Keratinocyte (primary cell): ENCODE measurements around the gene BBX. TPM values are rescaled to one million over a fixed set of nuclear protein-coding genes. Genes with fewer than 3 reads are reported as not detected.

Experiments
- DNase-seq: peaks from one replicate; pipeline ENCODE4 v3.0.0-alpha.2; 2011; ENCODE audit warnings: low read depth, missing footprints, low spot score
- FAIRE-seq: peaks from 2 replicates; lab custom pipeline; 2011; peaks lifted over from hg19 to GRCh38; lab: Jason Lieb, UNC
- H2AFZ ChIP-seq: 2 replicates; pipeline ENCODE4 v1.6.0; 2012; ENCODE audit warnings: low read length, control low read depth, inconsistent platforms; ENCODE audit not compliant: control insufficient read depth
- H3K27ac ChIP-seq: 2 replicates; pipeline ENCODE4 v1.5.1; 2011; ENCODE audit warnings: low read length; ENCODE audit not compliant: control insufficient read depth, insufficient read depth
- H3K27me3 ChIP-seq: 3 replicates; pipeline ENCODE4 v1.6.0; 2011; ENCODE audit warnings: low read length; ENCODE audit not compliant: control insufficient read depth, insufficient read depth; ENCODE audit errors: extremely low read depth
- H3K36me3 ChIP-seq, 2 experiments: 2 replicates in 1 of 2; 3 replicates in 1 of 2; pipeline ENCODE4 v1.5.1; 2011; ENCODE audit warnings: low read length in 2 of 2, mild to moderate bottlenecking in 1 of 2; ENCODE audit not compliant: control insufficient read depth in 2 of 2, insufficient read depth in 2 of 2; ENCODE audit errors: extremely low read depth in 1 of 2
- H3K4me1 ChIP-seq: 3 replicates; pipeline ENCODE4 v1.5.1; 2011; ENCODE audit warnings: low read length; ENCODE audit not compliant: control insufficient read depth, insufficient read depth; ENCODE audit errors: extremely low read depth
- H3K4me2 ChIP-seq: 3 replicates; pipeline ENCODE4 v1.6.0; 2011; ENCODE audit warnings: low read depth, low read length; ENCODE audit not compliant: control insufficient read depth, insufficient read depth; ENCODE audit errors: extremely low read depth
- H3K4me3 ChIP-seq, 3 experiments: fragments of 200-600 bp in 1 of 3; sonication (generic) in 1 of 3; 2 replicates in 2 of 3; 3 replicates in 1 of 3; pipeline ENCODE4 v1.5.1; 2011 to 2016; ENCODE audit warnings: low read length in 3 of 3, mild to moderate bottlenecking in 3 of 3, control low read depth in 2 of 3, inconsistent platforms in 1 of 3, low read depth in 1 of 3, mixed read lengths in 1 of 3, mixed run types in 1 of 3, moderate library complexity in 1 of 3; ENCODE audit not compliant: control insufficient read depth in 2 of 3, insufficient read depth in 2 of 3; ENCODE audit errors: extremely low read depth in 1 of 3
- H3K79me2 ChIP-seq: 2 replicates; pipeline ENCODE4 v1.6.0; 2012; ENCODE audit warnings: low read length; ENCODE audit not compliant: control insufficient read depth, insufficient read depth
- H3K9ac ChIP-seq: 3 replicates; pipeline ENCODE4 v1.6.0; 2011; ENCODE audit warnings: low read length; ENCODE audit not compliant: control insufficient read depth, insufficient read depth; ENCODE audit errors: extremely low read depth
- H3K9me1 ChIP-seq: 3 replicates; pipeline ENCODE4 v1.6.0; 2011; ENCODE audit warnings: low read length; ENCODE audit not compliant: control insufficient read depth, insufficient read depth; ENCODE audit errors: extremely low read depth
- H3K9me3 ChIP-seq: 2 replicates; pipeline ENCODE4 v1.5.1; 2012; ENCODE audit warnings: low read depth, low read length; ENCODE audit not compliant: control insufficient read depth
- H4K20me1 ChIP-seq: 3 replicates; pipeline ENCODE4 v1.6.0; 2011; ENCODE audit warnings: low read length; ENCODE audit not compliant: control insufficient read depth, insufficient read depth; ENCODE audit errors: extremely low read depth
- EZH2 ChIP-seq: IDR thresholded peaks from one replicate; pipeline ENCODE4 v1.6.1; 2012; ENCODE audit warnings: inconsistent platforms, mild to moderate bottlenecking, low read length, moderate library complexity
- dilution Hi-C: fragments of 300-500 bp; cut with MboI; formaldehyde crosslinking; loops from one replicate; pipeline ENCODE4 v1.7.0; 2020; ENCODE audit warnings: low sequenced_read_pairs; ENCODE audit not compliant: extremely low pct_ligation_motif_present
- polyA plus RNA-seq, 5 experiments: library from polyadenylated mRNA; depleted of rRNA in 3 of 5; stranded (reverse) in 3 of 5; stranded (forward) in 1 of 5; unstranded in 1 of 5; fragments of >200 nt; gene quantifications; 1 replicate in 1 of 5; 2 replicates in 3 of 5; 3 replicates in 1 of 5; pipeline versions ENCODE4 v1.2.1 to v1.2.3, GENCODE V29; 2011 to 2012; ENCODE audit warnings: missing spikeins in 2 of 5, low read depth in 1 of 5, low replicate concordance in 1 of 5
- TF ChIP-seq, protein P1 (sequence below), 3 experiments: IDR thresholded peaks in 1 of 3; conservative IDR thresholded peaks in 1 of 3; optimal IDR thresholded peaks in 1 of 3; 2 replicates in 2 of 3; 3 replicates in 1 of 3; pipeline versions ENCODE3 to v1.5.1; 2011; ENCODE audit warnings: low read length in 3 of 3, mild to moderate bottlenecking in 3 of 3, moderate library complexity in 2 of 3, control low read depth in 1 of 3, inconsistent platforms in 1 of 3; ENCODE audit not compliant: insufficient read depth in 2 of 3; ENCODE audit errors: extremely low read depth in 1 of 3

Gene BBX
- polyA plus RNA-seq, 1 donor (not counting 4 experiments of a cell fraction or from before 2014, with no cell fraction given) = 43.4 TPM

DNA sequence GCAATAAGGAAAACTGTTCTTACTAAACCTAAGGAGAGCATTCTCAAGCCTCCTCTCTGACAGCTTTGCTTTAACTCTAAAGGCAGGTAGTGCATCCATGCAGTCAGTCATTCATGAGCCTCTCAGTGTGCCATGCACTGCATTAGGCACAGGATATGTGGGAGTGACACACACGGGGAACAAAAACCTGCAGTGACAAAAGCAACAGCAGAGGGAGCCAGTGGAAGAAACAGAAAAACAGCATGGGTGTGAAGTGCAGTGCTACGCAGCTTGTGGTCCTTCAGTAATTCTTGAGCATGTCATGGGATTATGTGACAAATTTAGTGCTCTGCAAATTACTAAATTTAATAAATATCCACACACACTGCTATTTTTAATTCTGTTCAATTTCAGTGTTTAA lies 230.7 kb downstream of the BBX start:
- Histone ChIP-seq H3K9ac (no peak overlapping the region), H3K9me1 (no peaks in the 10 kb centered on the region), H3K27ac (no peak overlapping the region), H3K4me1 (no peaks in the 10 kb centered on the region), H4K20me1 (no peaks in the 10 kb centered on the region), H3K4me2 (no peak overlapping the region), H3K36me3 (peaks cover 0 to 2% of the 10 kb centered on the region in 2 experiments), H3K27me3 (no peaks in the 10 kb centered on the region), H2AFZ (no peak overlapping the region), H3K9me3 (no peaks in the 10 kb centered on the region), H3K4me3 (no peak overlapping the region), H3K79me2 (no peaks in the 10 kb centered on the region)
- dilution Hi-C loops = no loop called here
- TF ChIP-seq EZH2 = no peak
- TF ChIP-seq, protein P1, sequence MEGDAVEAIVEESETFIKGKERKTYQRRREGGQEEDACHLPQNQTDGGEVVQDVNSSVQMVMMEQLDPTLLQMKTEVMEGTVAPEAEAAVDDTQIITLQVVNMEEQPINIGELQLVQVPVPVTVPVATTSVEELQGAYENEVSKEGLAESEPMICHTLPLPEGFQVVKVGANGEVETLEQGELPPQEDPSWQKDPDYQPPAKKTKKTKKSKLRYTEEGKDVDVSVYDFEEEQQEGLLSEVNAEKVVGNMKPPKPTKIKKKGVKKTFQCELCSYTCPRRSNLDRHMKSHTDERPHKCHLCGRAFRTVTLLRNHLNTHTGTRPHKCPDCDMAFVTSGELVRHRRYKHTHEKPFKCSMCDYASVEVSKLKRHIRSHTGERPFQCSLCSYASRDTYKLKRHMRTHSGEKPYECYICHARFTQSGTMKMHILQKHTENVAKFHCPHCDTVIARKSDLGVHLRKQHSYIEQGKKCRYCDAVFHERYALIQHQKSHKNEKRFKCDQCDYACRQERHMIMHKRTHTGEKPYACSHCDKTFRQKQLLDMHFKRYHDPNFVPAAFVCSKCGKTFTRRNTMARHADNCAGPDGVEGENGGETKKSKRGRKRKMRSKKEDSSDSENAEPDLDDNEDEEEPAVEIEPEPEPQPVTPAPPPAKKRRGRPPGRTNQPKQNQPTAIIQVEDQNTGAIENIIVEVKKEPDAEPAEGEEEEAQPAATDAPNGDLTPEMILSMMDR (optimal IDR thresholded peaks at IDR 0.05 in 1 of 3, IDR thresholded peaks at IDR 0.05 in 1 of 3, conservative IDR thresholded peaks at IDR 0.05 in 1 of 3; ENCODE audit: extremely low read depth in 1 of 3, insufficient read depth in 2 of 3, low read length in 3 of 3) = peak; percentile 53 to 63 (median 62)
- peak; percentile 2 for DNase-seq
- peak; percentile 66 for FAIRE-seq

DNA sequence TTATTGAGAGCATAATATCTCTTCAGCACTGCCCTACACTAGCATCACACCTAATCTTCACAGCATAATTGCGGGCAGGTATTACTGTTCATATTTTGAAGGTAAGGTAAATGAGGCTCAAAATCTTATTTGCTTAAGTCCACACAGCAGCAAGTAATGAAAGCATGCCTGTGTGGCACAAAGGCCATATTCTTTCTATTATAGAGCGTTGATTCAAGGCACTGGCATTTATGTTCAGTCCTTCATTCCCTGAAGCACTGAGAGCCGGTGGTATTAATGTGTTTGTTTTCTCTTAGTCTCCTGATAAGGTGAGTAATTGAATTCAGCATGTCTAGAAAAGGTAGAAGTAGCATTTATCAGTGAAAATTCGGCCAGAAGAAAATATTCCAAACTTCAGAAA lies 231.2 kb downstream of the BBX start:
- DNase-seq = no peak
- Histone ChIP-seq H3K27ac (no peak overlapping the region), H4K20me1 (no peaks in the 10 kb centered on the region), H3K4me1 (no peaks in the 10 kb centered on the region), H3K27me3 (no peaks in the 10 kb centered on the region), H3K9me1 (no peaks in the 10 kb centered on the region), H2AFZ (no peak overlapping the region), H3K36me3 (peaks cover 0 to 2% of the 10 kb centered on the region in 2 experiments), H3K79me2 (no peaks in the 10 kb centered on the region), H3K4me3 (no peak overlapping the region), H3K9ac (no peak overlapping the region), H3K4me2 (no peak overlapping the region), H3K9me3 (no peaks in the 10 kb centered on the region)
- dilution Hi-C loops = no loop called here
- TF ChIP-seq EZH2 = no peak
- no peak for FAIRE-seq

DNA sequence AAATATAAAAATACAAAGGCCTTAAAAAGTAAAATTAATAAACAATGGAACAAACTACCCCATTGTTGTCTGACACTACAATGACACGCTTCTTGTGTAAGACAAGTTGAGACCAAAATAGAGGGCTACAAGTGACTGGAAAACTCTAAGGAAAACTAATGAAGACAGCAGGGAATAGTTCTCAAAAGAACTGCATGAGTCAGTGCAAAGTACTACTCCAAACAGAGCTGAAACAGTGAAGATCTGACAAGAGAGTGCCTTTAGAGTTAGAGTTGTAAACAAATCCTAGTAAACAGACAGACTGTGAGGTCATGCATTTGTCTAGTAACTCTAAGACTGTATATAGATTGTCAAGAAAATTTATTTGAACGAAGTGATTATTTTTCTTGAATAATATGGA lies 233.9 kb downstream of the BBX start:
- dilution Hi-C loops = no loop called here
- Histone ChIP-seq H3K79me2 (no peaks in the 10 kb centered on the region), H3K9me3 (no peaks in the 10 kb centered on the region), H2AFZ (no peak overlapping the region), H3K27ac (no peak overlapping the region), H3K4me3 (no peak overlapping the region), H3K27me3 (no peaks in the 10 kb centered on the region), H3K4me1 (no peaks in the 10 kb centered on the region), H3K9ac (no peak overlapping the region), H3K4me2 (no peak overlapping the region), H4K20me1 (no peaks in the 10 kb centered on the region), H3K36me3 (peaks cover 0 to 2% of the 10 kb centered on the region in 2 experiments), H3K9me1 (no peaks in the 10 kb centered on the region)
- DNase-seq = no peak
- TF ChIP-seq EZH2 = no peak
- TF ChIP-seq, protein P1 (optimal IDR thresholded peaks at IDR 0.05 in 1 of 3, IDR thresholded peaks at IDR 0.05 in 1 of 3, conservative IDR thresholded peaks at IDR 0.05 in 1 of 3; ENCODE audit: extremely low read depth in 1 of 3, insufficient read depth in 2 of 3, low read length in 3 of 3) = no peak
- FAIRE-seq = peak; percentile 48
